NCI-H748 treated with DMSO at 0.1 percent for 48 hours (cell line): ENCODE measurements around the gene FBXO36.
"Not testable (repeated sequence)": the region's sequence is repeated elsewhere in the genome, so short reads cannot be mapped to it uniquely, and the experiment has no call there.

Experiments used
- DNase-seq: peaks from one replicate; lab custom pipeline; 2025; lab: John Stamatoyannopoulos, UW

The FBXO36 gene

DNA sequence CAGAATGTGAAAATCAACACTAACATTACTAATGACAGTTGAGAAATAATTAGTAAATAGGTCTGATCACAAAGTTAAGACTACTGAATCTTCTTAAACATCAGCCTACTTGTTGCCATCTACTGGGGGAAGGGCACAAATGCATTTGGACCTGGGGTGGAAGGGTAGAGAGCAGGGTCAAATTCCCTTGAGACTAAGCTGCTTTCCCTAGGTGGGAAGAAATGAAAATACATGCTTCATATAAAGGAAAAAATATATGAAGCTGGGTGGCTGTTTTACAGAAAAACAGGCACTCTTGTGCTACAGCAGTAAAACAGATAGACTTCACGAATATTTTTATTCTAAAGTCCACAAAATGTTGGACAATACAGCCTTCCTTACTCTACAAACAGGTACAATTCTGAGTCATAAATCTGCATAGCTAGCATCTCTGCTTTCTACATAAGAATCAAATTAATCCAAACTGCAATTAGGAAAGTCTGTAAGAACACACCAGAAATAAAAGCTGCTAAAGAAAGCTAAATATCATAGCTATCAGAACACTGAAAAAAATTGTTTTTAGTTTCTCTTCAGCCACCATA, 11.4 kb upstream of the FBXO36 start:
- DNase-seq: no peak

- no peak for DNase-seq
Measured at GRCh38 chr2:229914171-229914570, 8.1 kb upstream of the FBXO36 start.

- no peak for DNase-seq
Measured at GRCh38 chr2:229917793-229918192, 4.5 kb upstream of the FBXO36 start.

- DNase-seq: no peak
Measured at GRCh38 chr2:229920011-229920641, 2.2 kb upstream of the FBXO36 start.

DNA sequence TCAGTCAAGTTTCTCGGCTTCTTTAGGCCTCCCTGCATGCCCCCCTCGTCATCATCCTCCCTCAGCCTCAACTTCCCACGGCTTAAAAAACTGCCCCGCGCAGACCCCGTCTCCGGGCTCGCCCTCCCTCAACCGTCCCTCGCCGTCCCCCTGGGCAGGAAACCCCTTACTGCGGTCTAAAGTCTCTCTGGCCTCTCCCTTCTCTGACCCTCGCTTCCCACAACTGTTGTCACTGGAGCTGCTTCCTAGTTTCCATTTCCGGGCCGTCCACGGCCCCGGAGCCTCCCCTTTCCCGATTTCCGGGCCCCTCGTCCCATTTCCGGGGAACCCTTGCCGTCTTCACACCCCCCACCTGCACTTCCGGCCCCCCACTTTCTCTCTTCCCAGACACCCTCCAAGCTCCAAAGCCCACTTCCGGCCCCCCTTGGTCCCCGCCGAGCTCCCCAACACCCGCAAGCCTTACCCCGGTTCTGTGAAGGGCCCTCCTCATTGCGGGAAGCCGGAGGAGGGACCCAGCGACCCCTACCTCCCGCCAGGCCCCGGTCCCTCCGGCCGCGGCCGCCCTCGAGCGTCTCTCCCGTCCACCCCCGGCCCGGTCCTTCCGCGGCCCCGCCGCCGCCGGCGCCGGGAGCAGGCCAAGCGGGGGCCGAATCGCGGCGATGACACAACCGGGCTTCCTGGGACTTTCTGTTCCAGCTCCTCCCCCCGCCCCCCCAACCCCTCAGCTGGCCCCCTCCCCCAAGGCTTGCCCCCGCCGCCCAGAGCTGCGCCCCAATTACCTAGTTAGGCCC, 1.0 kb upstream of the FBXO36 start:
- peak; percentile 37 for DNase-seq

DNA sequence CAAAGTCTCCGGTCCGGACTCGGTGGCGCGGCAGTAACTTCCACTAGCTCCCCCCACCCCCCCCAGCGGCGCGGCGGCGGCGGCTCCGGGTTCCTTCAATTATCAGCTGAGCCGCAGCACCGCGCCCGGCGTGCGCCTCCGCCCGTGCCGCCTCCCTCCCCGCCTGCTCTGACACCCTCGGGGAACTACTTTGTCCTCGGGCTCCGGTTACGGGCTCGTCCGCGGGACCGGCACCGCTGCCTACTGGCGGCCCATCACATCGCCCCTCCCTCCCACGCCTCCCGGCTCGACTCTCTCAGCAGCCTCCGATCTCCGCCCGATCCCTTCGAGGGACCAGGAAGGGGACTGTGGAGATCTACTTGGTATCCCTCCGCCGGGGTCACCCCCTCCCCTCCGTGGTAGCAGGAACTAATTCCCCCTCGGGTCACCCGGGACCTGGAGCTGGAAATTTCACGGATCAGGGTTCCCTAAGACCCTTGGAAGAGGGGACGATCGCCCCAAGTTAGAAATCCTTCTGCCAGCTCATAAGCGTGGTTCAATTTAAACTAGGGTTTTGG, 333 bp upstream of the FBXO36 start, which contains the start of gene TRIP12:
TRIP12 (minus strand) TSS at position 118 of the 557 bp plus-strand sequence. CDS start 41,930 bp downstream, outside the sequence.
- DNase-seq: peak; percentile 90

GRCh38 chr2:229924541-229924940, 2.2 kb downstream of the FBXO36 start:
- not testable (repeated sequence) for DNase-seq

DNA sequence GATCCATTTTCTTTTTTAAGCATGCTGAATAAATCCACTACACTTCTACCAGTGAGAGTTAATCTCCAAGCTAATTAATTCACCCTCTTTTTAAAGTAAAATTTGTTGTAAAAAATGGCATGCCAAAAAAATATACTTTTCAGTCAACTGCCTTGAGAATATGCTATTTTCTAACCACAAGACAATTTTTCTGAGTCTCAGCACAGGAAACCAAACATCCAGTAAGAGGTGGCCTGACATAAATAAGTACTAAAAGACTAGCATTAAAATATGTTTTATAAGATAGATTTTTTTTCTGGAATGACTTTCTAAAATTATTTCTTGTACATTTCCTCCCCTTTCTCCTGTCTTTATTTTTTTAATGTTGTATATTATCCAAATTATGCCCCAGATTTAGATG, 2.9 kb downstream of the FBXO36 start:
- DNase-seq: no peak

DNA sequence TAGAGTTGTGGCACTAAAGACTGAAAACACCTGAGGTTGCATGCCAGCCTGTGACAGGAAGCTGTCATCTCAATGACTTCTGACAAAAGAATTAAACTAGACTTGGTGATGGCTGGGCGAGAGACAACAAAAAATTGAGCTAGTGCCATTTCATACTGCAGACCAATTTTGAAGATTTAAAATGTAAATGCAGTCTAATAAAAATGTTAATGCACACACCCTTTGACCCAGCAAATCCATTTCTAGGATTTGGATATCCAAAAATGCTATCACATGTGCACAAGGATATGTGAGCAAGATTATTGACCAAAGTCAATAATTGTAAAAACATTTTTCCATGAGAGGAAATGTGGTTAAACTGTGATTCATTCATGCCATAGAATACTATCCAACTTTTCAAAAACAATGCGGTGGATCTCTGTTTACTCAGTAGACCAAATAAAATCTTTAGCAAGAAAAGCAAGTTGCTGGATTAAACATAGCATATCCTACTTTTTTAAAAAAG, 5.6 kb downstream of the FBXO36 start:
- no peak for DNase-seq

DNA sequence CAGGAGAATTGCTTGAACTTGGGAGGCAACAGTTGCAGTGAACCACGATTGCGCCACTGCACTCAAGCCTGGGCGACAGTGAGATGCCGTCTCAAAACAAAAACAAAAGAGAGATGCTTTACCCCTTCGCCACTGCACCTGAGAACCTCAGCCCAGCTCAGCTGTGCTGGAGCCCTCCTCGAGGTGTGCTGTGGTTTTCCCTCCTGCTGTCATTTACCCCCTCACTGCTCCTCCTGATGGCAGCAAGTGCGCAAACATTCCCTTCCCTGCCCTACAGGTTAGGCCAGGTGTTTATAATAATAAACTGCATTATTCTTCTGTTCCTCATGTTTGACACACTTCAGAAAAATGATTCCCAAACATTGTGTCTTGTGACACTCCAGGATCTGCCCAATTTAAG, 8.4 kb downstream of the FBXO36 start:
- no peak for DNase-seq

GRCh38 chr2:229931241-229931640, 8.9 kb downstream of the FBXO36 start:
- DNase-seq: no peak

- no peak for DNase-seq
Measured at GRCh38 chr2:229937537-229937936, 15.2 kb downstream of the FBXO36 start.

DNA sequence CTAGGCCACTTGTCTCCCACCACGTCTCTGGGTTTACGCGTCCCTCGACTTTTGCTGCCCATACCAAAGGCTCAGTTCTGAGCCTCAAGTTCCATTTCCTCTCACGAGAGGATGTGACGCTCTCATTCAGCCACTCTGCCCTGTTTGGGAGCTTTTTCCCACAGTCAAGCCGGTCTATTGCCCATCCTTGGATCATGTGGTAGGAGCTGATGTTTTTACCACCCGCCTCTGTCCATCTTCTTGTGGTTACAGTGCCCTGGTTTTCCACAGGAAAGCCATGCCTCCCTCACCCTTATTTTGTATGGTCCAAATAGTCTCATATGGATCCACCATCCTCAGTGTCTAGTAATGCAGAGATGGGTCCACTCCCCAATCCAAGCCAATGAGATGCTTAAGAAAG, 20.4 kb downstream of the FBXO36 start:
- DNase-seq: no peak

DNA sequence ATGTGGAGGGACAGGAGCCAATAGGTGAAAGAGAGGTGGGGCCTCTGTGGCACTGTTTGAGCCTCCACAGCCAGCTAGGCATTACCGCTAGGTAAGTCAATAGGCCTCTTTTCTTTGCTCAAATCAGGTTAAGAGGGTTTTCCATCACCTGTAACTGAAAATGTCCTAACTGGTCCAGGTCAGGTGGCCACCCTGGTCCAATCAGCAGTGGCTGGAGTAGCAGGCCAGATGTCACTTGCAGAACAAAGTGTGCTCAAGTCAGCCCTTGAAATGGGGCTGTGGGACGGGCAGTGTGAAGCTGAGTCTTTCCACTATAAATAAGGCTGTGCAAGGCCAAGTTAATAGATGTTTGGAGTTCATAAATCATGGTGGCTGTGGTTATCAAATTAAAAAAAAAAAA, 20.9 kb downstream of the FBXO36 start:
- no peak for DNase-seq

GRCh38 chr2:229943770-229944449, 21.6 kb downstream of the FBXO36 start:
- no peak for DNase-seq

- DNase-seq: no peak
Measured at GRCh38 chr2:229945975-229946374, 23.7 kb downstream of the FBXO36 start.

DNA sequence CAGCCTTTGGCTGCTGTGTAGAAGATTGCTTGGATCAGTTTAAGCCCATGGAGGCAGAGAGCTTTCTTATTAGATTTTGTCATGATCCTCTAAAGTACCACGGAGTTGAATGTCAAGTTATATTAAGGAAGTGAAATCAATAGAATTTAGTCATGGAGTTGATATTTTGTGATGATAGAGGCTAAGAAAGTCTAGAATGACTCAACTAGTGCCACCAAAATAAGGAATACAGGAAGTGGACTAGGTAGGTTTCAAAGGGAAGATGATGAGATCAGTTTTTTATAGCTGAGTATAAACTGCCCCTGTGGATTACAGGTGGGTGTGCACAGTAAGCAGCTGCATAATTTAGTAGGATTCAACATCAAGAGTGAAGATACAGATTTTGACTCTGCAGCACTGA, 25.2 kb downstream of the FBXO36 start:
- DNase-seq: no peak

DNA sequence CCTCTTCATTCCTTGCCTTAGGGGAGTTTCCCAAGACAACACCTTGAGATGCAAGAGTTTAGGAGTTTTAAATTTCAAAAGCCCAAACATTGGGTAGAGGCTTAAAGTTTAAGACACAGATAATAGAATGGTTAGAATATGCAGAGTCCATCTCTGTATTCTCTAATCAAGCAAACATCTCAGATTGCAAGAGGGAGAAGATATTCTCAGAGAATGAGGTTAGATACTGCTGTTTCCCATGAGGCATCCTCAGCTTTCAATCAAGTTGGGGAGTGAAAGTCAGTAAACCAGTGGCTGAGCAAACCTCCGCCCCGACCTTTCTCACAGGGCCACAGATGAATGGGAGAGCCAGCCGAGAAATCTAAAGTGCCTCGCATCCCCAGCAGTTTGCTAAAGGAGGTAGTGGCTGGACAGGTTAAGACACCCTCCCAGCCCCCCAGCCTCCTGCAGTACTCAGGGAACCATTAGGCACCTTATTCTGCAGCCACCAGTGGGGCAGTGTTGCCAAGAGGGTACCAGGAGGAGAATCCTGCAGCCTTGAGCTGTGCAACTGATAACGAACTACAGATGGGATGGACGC, 30.0 kb downstream of the FBXO36 start:
- no peak for DNase-seq

- no peak for DNase-seq
Measured at GRCh38 chr2:229955663-229956062, 33.4 kb downstream of the FBXO36 start.

DNA sequence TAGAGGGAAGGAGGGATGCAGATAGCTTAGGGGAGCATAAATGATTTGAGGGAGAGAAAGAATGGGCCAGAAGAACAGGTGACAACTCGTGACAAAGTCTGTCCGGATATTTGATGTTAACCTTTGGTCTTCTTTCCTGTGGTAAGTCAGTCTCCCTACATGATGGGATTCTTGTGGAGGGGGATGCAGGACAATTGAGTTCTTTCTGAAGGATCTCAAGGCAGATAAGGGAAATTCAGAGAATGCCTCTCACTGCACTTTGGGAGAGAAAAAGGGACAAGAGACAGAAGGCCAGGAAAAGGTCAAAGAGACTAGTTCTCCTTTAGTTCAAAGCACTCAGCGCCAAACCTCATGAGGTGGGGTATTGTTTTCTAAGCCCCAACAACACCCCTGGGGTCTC, 34.2 kb downstream of the FBXO36 start:
- DNase-seq: no peak

- DNase-seq: not testable (repeated sequence)
Measured at GRCh38 chr2:229963596-229963995, 41.3 kb downstream of the FBXO36 start.

DNA sequence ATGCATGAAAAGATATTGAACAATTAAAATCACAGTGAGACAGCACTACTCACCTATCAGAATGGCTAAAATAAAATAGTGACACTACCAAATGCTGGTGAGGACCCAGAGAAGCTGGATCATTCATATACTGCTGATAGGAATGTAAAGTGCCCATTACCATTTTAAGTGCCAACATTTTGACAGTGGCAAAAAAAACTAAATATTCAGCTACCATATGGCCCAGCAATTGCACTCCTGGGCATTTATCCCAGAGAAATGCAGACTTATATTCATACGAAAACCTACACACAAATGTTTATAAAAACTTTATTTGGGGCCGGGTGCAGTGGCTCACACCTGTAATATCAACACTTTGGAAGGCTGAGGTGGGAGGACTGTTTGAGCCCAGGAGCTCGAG, 47.6 kb downstream of the FBXO36 start:
- DNase-seq: no peak
